Measurements from ENCODE around the gene HOXB4.
A peak's percentile ranks its signal among the peaks of the same experiment; 100 is the strongest.

The HOXB4 gene

GRCh38 chr17:48577946-48578615 is at the start of gene HOXB4:
Gene HOXB4 (minus strand): TSS chr17:48578350. CDS start chr17:48578319, 31 bp downstream.
- Mint-ChIP-seq H3K27ac (peak within 1 kb of the TSS; percentile 100), H3K9me3 (no peaks in the 10 kb centered on the region), H3K36me3 (ENCODE audit: low read depth) (peaks cover 72% of the 10 kb centered on the region), H3K4me1 (peaks cover 46% of the 10 kb centered on the region), H3K4me3 (peak within 1 kb of the TSS; percentile 99), H3K27me3 (ENCODE audit: low read depth, poor library complexity) (peaks cover 3% of the 10 kb centered on the region)
- DNase-seq, result peak; percentile 80
- TF ChIP-seq CTCF (IDR thresholded peaks at IDR 0.05), result no peak

GRCh38 chr17:48627118-48627597 is 49.0 kb upstream of the HOXB4 start:
- H3K36me3 Mint-ChIP-seq (ENCODE audit: low read depth), result peaks cover 46% of the 10 kb centered on the region
- H3K4me3 Mint-ChIP-seq, result peak overlapping the region; percentile 99
- H3K27ac Mint-ChIP-seq, result peak overlapping the region; percentile 99
- DNase-seq, result peak; percentile 25
- peaks cover 18% of the 10 kb centered on the region for H3K27me3 Mint-ChIP-seq (ENCODE audit: low read depth, poor library complexity)
- H3K4me1 Mint-ChIP-seq, result peaks cover 72% of the 10 kb centered on the region
- no peaks in the 10 kb centered on the region for H3K9me3 Mint-ChIP-seq
- TF ChIP-seq CTCF (IDR thresholded peaks at IDR 0.05), result no peak

- no peak for TF ChIP-seq CTCF (IDR thresholded peaks at IDR 0.05)
- H3K4me3 Mint-ChIP-seq, result peak within 1 kb of the TSS; percentile 99
- peaks cover 53% of the 10 kb centered on the region for H3K36me3 Mint-ChIP-seq (ENCODE audit: low read depth)
- peaks cover 72% of the 10 kb centered on the region for H3K4me1 Mint-ChIP-seq
- H3K27me3 Mint-ChIP-seq (ENCODE audit: low read depth, poor library complexity), result peaks cover 21% of the 10 kb centered on the region
- peak; percentile 90 for DNase-seq
- H3K9me3 Mint-ChIP-seq, result no peaks in the 10 kb centered on the region
- H3K27ac Mint-ChIP-seq, result peak within 1 kb of the TSS; percentile 99
Measured at GRCh38 chr17:48626245-48627117, 48.3 kb upstream of the HOXB4 start, which contains the start of gene HOXB9. Gene HOXB9 (minus strand): TSS chr17:48626358. CDS start chr17:48626269, 89 bp downstream.

GRCh38 chr17:48625495-48626244 is 47.5 kb upstream of the HOXB4 start:
- H3K9me3 Mint-ChIP-seq, result no peaks in the 10 kb centered on the region
- peaks cover 17% of the 10 kb centered on the region for H3K27me3 Mint-ChIP-seq (ENCODE audit: low read depth, poor library complexity)
- peak overlapping the region; percentile 99 for H3K4me3 Mint-ChIP-seq
- H3K36me3 Mint-ChIP-seq (ENCODE audit: low read depth), result peaks cover 61% of the 10 kb centered on the region
- peak overlapping the region; percentile 99 for H3K27ac Mint-ChIP-seq
- DNase-seq, result no peak
- TF ChIP-seq CTCF (IDR thresholded peaks at IDR 0.05), result no peak
- peaks cover 72% of the 10 kb centered on the region for H3K4me1 Mint-ChIP-seq

- Mint-ChIP-seq H3K9me3 (no peaks in the 10 kb centered on the region), H3K27me3 (ENCODE audit: low read depth, poor library complexity) (peaks cover 17% of the 10 kb centered on the region), H3K4me1 (peaks cover 68% of the 10 kb centered on the region), H3K4me3 (peak overlapping the region; percentile 99), H3K27ac (peak overlapping the region; percentile 100), H3K36me3 (ENCODE audit: low read depth) (peaks cover 52% of the 10 kb centered on the region)
- no peak for TF ChIP-seq CTCF (IDR thresholded peaks at IDR 0.05)
- DNase-seq, result no peak
Measured at GRCh38 chr17:48624544-48625494, 46.7 kb upstream of the HOXB4 start.

All from nephron progenitor cell (in vitro differentiated cells).